Suppressor macrophage treated with lipopolysaccharide for 4 hours (primary cell): ENCODE measurements around the gene HYAL4.

Experiments
- DNase-seq: peaks from one replicate; pipeline ENCODE4 v3.0.0-alpha.2; 2020

HYAL4 gene

DNA sequence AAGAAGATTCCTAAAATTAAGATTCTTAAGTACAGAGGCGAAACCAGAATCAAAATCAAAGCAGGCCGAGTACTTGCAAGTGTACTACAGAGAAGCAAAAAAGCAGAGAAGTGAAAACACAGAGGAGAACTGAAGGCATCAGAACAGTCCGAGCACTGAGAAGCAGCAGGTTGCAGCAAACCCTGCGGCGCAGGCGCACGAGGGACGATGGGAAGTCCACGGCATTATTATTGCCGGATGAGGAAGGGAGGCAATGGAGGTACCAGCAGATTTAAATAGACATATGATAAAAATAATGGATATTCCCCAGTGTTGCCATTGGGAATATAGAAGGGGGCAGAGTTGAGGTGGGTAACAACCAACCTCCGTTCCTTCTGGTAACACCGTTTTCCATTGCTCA is 72.9 kb downstream of the HYAL4 start:
- no peak for DNase-seq

DNA sequence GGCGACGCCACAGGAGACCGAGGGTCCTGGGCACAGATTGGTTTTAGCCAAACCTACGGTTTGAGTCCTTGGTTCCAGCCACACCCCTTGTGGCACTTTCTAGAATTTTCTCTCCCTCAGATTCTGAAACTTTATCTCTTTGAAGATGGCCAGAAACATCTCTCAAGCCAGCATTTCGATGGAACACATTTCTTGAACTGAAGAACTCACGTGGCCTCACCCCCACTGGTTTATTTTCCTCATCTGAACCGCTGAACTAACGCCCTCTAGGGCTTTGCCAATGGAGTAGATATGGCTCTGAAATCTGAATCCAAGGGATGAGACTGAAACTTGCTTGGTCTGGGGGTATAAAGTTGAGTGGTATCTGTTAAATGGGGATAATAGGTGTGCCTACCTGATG is 73.3 kb downstream of the HYAL4 start:
- DNase-seq = no peak

DNA sequence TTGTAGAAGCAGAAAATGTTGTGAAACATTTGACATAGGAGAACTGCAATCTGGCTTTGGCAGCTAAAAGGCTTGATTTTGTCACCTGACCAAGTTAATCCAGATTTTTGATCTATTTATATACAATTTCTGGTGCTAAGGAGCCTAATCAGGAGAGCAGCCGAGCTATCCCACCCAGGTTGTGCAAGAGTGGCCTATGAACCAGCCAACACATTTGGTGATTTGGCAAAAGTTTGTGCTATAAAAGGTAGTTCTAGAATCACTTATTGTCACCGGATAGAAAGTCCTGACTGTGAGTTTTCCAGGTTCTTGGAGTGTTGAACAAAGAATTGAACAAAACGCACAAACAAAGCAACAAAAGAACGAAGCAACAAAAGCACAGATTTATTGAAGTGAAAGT is 78.6 kb downstream of the HYAL4 start:
- no peak for DNase-seq

DNA sequence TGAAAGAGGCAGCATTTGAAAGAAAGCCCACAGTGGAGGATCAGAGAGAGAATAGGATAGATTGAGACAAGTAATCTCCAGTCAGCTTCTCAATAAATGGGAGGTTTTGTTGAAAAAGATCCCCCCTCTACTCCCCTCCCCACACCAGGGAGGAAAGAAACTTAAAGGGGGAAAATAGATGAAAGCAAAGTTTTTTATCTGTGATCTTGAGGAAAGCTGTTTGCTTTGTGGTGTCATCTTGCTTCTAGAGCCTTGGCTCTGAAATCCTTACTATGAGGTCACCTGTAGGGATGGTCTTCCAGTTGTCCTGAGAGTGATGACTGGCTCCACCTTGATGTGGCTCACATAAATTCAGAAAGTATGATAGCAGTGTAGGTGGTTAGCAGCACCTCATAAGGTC is 80.0 kb downstream of the HYAL4 start, which contains the start of gene SPAM1:
Gene SPAM1 (plus strand): TSS at position 301 of the 400 bp plus-strand sequence. CDS start 28,330 bp downstream, outside the sequence.
- DNase-seq = no peak
